NCI-H526 (cell line): ENCODE measurements around the gene CCK.

Experiments
- DNase-seq, 2 experiments: peaks; one replicate each; lab custom pipeline; 2025; lab: John Stamatoyannopoulos, UW

Gene CCK

GRCh38 chr3:42225486-42226363, 40.3 kb downstream of the CCK start:
- DNase-seq: no peak

- no peak for DNase-seq
These were observed 41.1 kb downstream of the CCK start for GRCh38 chr3:42224658-42225421.

GRCh38 chr3:42224178-42224577, 41.8 kb downstream of the CCK start:
- DNase-seq: no peak

DNA sequence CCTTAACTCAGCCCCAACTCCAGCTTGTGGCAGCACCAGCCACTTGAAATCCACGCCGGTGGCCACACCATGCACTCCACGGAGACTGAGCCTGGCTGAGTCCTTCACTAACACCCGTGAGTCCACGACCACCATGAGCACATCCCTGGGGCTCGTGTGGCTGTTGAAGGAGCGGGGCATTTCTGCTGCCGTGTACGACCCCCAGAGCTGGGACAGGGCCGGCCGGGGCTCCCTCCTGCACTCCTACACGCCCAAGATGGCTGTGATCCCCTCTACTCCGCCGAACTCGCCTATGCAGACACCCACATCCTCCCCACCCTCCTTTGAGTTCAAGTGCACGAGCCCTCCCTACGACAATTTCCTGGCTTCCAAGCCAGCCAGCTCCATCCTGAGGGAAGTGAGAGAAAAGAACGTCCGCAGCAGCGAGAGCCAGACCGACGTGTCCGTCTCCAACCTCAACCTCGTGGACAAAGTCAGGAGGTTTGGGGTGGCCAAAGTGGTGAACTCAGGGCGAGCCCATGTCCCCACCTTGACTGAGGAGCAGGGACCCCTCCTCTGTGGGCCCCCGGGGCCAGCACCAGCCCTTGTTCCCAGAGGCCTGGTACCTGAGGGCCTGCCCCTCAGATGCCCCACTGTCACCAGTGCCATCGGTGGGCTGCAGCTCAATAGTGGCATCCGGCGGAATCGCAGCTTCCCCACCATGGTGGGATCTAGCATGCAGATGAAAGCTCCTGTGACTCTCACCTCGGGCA, 42.9 kb downstream of the CCK start:
- no peak for DNase-seq

- DNase-seq: no peak
These were observed 45.4 kb downstream of the CCK start for GRCh38 chr3:42220436-42221121.

- DNase-seq: no peak
These were observed 49.1 kb downstream of the CCK start for GRCh38 chr3:42216931-42217333.

- no peak for DNase-seq
These were observed 49.7 kb downstream of the CCK start for GRCh38 chr3:42216302-42216701.

DNA sequence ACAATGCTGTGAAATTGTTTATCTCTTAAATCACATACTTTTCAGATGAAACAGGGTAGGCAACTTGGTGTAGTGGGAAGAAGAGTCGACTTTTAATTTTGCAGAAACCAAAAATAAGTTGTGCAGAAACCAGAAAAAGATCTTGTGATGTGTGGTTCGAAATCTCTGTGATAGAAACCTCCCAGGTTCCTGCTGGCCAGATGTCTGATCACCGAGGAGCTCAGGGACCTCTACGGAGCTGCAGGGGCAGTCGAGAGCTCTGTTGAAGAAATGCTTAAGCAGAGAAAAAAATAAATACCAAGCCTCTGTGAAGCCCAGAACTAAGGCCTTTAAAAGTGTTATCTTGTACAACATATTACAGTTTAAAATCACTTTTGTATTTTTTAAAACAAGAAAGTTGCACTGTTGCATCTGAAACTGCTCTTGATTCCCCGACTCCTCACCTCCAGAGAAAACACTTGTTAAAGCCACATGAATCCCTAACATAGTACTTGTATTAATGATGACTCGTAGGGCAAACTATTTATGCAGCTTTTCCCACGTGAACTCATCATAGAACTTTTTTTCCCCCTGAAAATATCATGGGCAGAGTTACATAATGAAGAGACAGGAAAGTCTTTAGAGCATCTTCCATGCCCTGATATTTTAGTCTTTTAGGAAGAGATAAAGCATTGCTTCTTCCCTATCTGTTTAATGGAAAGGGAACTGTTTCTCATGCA, 51.3 kb downstream of the CCK start:
- DNase-seq: no peak

DNA sequence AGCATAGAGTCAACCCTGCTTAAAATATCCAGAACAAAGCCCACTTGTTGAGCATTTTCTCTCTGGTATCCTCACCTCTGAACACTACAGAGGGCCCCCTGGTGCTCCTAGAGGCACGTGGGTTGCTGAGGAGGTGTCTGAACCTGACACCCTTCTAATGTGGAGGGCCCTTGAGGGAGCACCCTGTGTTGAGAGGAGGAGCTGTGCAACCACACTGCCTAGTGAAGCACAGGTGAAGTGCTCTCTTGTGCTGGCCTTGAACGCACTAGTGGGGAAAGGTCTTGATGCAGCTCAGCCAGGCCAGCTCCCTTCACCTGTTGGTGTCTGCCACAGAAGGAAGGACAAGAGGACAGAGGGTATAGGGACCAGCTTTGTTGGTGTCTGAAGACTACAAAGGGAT, 51.9 kb downstream of the CCK start:
- no peak for DNase-seq

DNA sequence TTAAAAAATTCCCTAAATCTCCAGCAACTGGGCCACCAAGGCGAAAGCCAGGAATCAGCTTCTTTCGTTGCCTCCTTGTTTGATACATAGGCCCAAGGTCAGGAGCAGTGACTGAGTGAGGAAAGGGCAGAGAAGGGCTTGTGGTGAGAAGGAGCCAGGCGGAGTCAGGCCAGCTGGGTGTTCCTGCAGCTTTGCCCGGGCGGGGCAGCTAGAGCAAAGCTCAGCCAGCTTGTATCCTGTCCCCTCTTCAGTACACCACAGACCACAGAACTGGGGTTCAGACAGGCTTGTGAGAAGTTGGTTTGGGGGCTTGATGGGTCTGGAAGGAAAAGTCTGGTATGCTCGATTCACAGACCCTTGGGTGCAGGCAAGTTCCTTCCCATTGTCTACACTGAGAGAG, 52.6 kb downstream of the CCK start:
- no peak for DNase-seq

GRCh38 chr3:42210726-42211125, 55.3 kb downstream of the CCK start:
- DNase-seq: no peak

GRCh38 chr3:42209917-42210316, 56.1 kb downstream of the CCK start:
- DNase-seq: no peak
